ENCODE data around the gene RALGAPA1.
"Not testable (repeated sequence)": the region's sequence is repeated elsewhere in the genome, so short reads cannot be mapped to it uniquely, and the experiment has no call there.

Gene RALGAPA1

GRCh38 chr14:35808638-35809563 lies at the start of gene RALGAPA1:
Gene RALGAPA1 (minus strand): TSS chr14:35809295. CDS start chr14:35808835, 460 bp downstream.
- DNase-seq: peak; percentile 97

DNA sequence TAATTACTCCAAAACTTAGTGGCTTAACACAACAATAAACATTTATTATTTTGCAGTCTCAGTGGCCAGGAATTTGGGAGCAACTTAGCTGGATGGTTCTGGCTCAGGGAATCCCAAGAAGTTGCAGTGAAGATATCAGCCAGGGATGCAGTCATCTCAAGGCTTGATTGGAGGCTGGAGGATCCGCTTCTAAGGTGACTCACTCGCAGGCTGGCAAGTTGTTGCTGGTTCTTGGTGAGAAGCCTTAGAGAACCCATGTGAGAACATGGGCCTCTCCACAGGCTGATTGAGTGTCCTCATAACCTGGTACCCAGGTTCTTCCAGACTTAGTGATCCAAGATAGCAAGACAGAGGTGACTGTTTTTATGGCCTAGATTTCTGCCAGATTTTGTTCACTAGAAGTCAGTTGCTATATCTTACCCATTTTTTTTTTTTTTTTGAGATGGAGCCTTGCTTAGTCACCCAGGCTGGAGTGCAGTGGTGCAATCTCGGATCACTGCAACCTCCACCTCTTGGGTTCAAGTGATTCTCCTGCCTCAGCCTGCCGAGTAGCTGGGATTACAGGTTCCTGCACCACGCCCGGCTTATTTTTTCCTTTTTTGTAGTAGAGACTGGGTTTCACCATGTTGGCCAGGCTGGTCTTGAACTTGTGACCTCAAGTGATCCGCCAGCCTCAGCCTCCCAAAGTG lies 49.6 kb upstream of the RALGAPA1 start:
- no peak for DNase-seq

DNA sequence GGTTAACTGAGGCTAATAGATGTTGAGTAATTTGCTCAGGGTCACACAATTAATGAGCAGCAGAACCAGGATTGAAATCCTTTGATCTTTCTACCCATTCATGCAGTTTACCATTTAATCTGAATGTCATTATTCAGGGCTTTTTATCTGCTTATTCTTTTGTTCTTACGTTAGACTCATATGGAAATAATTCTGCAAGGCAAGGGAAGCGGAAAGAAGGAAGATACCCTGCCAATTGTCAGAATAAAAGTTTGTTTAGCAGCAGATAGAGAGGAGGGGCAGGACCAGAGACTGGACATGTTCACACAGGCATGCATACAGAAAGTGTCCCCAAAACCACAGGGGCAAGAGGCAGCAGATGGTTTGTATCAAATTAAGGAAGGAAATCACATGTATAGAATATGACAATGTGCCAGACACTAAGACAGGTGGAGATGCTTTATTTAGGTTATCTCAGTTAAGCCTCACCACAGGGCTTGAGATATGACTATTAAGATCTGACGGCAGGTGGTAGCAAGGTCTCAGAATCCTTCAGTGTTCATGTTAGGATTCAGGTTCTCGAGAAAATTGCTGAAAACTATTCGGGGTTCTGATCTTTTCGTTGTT lies 46.9 kb upstream of the RALGAPA1 start:
- no peak for DNase-seq

GRCh38 chr14:35854696-35855270 lies 45.7 kb upstream of the RALGAPA1 start:
- DNase-seq: no peak

DNA sequence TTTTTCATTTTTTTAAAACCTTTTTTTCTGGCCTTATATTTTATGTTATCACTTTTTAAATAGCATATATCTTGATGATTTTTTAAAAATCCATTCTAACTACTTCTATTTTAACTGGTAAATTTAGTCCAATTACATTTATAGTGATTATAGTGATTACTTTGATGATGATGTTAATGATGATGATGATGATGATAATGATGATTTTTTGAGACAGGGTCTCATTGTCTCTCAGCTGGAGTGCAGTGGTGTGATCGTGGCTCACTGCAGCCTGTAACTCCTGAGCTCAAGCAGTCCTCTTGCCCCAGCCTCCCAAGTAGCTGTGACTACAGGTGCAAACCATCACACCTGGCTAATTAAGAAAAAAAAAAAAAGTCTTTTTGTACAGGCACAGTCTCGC lies 44.1 kb upstream of the RALGAPA1 start:
- DNase-seq: no peak

GRCh38 chr14:35851823-35852222 lies 42.7 kb upstream of the RALGAPA1 start:
- DNase-seq: no peak

DNA sequence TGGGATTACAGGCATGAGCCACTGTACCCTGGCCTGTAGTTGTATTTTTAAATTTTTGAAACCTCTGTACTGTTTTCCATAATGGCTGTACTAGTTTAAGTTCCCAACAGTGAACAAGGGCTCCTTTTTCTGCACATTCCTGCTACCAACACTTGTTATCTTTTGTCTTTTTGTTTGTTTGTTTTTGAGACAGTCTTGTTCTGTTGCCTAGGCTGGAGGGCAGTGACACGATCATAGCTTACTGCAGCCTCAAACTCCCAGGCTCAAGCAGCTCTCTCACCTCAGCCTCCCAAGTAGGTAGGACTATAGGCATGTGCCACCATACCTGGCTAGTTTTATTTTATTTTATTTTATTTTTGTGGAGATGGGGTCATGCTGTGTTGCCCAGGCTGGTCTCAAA lies 40.0 kb upstream of the RALGAPA1 start:
- no peak for DNase-seq

- no peak for DNase-seq
These were observed 38.5 kb upstream of the RALGAPA1 start for GRCh38 chr14:35847636-35848035.

DNA sequence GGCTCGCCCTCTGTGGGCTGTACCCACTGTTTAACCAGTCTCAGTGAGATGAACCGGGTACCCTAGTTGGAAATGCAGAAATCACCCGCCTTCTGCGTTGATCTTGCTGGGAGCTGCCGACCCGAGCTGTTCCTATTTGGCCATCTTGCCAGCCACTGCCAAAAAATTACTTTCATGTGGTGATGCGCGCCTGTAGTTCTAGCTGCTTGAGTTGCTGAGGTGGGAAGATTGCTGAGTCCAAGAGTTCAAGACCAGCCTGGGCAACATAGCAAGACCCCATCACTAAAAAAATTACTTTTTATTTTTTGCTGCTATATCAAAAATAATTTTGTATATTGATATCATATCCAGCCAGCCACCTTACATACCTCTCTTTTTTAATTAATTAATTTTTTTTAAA lies 35.4 kb upstream of the RALGAPA1 start:
- DNase-seq: no peak

DNA sequence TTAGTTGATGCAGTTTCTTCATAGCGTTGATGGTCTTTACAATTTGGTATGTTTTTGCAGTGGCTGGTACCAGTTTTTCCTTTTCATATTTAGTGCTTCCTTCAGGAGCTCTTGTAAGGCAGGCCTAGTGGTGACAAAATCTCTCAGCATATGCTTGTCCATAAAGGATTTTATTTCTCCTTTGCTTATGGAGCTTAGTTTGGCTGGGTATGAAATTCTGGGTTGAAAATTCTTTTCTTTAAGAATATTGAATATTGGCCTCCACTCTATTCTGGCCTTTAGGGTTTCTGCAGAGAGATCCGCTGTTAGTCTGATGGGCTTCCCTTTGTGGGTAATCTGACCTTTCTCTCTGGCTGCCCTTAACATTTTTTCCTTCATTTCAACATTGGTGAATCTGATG lies 33.1 kb upstream of the RALGAPA1 start:
- DNase-seq: not testable (repeated sequence)

DNA sequence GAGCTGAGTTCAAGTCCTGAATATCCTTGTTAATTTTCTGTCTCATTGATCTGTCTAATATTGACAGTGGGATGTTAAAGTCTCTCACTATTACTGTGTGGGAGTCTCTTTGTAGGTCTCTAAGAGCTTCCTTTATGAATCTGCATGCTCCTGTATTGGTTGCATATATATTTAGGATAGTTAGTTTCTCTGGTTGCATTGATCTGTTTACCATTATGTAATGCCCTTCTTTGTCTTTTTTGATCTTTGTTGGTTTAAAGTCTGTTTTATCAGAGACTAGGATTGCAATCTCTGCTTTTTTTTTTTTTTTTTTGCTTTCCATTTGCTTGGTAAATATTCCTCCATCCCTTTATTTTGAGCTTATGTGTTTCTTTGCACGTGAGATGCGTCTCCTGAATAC lies 32.6 kb upstream of the RALGAPA1 start:
- DNase-seq: not testable (repeated sequence)

- no peak for DNase-seq
These were observed 26.3 kb upstream of the RALGAPA1 start for GRCh38 chr14:35835208-35835982.

GRCh38 chr14:35829449-35829848 lies 20.4 kb upstream of the RALGAPA1 start:
- DNase-seq: no peak

DNA sequence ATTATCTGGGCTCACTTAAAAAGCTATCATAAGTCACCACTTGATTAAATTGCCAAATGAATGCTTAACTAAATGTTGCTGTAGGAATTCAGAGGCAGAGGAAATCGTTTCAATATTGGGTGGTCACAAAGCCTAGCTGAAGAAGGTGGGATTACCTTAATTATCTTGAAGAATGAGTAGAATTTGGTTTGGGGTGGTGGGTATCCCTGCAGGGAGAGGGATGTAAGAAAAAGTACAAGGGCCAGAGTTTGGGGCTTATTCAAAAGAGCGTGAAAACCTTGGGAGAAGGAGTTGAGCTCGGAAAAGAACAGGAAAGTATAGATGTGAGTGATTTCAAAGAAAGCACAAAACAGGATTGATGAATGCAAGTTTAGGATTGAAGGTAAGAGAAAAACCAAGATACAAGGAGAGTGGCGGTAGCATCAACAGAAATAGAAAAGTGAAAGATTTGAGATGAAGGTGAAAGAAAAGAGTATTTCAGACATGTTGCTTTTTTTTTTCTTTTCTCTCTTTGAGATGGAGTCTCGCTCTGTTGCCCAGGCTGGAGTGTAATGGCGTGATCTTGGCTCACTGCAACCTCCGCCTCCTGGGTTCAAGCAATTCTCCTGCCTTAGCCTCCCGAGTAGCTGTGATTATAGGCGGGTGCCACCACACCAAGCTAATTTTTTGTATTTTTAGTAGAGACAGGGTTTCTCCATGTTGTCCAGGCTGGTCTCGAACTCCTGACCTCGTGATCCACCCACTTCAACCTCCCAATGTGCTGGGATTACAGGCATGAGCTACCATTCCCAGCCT lies 18.8 kb upstream of the RALGAPA1 start:
- DNase-seq: no peak

DNA sequence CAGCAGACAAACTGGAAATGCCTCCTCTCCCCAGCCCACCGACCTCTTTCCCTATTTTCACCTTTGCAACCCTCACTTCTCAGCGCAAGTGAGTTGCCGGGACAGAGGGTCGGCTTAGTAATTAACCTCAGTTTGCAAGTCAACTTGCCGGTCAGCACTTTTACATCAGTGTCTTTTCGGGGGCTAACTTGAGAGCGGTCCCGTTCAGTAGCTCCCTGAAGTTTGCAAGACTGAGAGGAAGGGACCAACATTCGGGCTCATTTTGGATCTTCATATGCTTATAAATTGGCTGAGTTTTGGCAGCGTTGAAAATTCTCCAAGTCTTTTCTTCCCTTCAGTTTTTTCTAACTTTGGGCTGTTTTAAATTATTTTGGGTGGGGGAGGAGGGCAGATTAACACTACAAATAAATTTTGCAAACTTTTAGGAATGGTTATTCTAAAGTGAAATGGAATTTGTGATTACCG lies 17.9 kb upstream of the RALGAPA1 start:
- DNase-seq: no peak

DNA sequence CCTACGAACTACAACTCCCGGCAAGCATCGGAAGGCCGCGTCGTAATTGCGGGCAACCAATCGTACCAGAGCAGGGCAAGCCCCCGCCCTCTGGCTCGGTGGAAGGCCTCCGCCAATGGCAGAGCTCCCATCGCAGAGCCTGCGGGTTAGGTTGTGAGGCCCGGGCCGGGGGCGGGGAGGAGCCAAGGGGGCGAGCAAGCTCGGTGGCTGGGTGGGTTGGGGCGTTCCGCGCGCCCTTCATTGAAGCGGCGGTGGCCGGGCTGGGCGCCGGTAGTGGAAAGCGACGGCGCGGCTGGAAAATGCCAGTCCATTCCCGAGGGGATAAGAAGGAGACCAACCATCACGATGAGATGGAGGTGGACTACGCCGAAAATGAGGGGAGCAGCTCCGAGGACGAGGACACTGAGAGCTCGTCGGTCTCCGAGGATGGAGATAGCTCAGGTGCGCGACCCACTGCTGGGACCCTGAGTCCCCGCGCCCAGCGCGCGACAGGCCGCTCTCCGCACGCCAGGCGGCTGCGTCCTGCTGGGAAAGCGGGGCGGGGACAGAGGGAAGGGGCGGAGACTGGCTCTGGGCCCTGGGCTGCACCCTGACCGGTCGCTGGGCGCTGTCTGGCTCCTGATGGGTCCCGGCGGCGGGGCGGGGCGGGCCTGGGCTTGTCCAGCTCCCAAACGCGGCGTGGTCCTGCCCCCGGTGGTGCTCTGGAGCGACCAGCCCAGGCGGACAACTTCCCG lies 17.3 kb upstream of the RALGAPA1 start, which contains the start of gene BRMS1L:
Gene BRMS1L, plus strand, starts transcription at position 121 of the 734 bp plus-strand sequence. Its CDS starts 179 bp downstream, at position 300.
- DNase-seq: peak; percentile 99

DNA sequence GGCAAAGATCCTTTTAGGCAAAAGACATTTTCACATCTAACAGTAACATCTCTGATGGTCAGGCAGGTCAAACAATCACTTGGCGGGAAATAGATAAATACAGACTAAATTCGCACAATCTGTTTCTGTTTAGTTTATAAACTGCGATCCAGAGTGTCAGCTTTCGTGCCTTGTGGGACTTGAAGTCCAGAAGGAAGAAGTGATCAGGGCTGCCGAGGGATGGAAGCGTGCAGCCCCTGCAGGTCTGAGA lies 16.8 kb upstream of the RALGAPA1 start:
- no peak for DNase-seq

DNA sequence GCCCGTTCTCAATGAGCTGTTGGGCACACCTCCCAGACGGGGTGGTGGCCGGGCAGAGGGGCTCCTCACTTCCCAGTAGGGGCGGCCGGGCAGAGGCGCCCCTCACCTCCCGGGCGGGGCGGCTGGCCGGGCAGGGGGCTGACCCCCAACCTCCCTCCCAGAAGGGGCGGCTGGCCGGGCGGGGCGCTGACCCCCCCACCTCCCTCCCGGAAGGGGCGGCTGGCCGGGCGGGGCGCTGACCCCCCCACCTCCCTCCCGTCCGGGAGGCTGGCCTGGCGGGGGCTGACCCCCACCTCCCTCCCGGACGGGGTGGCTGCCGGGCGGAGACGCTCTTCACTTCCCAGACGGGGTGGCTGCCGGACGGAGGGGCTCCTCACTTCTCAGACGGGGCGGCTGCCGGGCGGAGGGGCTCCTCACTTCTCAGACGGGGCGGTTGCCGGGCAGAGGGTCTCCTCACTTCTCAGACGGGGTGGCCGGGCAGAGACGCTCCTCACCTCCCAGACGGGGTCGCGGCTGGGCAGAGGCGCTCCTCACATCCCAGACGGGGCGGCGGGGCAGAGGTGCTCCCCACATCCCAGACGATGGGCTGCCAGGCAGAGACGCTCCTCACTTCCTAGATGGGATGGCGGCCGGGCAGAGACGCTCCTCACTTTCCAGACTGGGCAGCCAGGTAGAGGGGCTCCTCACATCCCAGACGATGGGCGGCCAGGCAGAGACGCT lies 15.5 kb upstream of the RALGAPA1 start:
- DNase-seq: not testable (repeated sequence)

- DNase-seq: no peak
These were observed 13.4 kb upstream of the RALGAPA1 start for GRCh38 chr14:35822501-35822900.

Measured in inflammatory macrophage treated with lipopolysaccharide for 4 hours (primary cell).